A673 (cell line): ENCODE measurements around the gene NRXN3. TPM values are rescaled to one million over a fixed set of nuclear protein-coding genes. Genes with fewer than 3 reads are reported as not detected.

Source experiments
- BruUV-seq: library from RNA; stranded (reverse); fragments of 400-500 nt; replicated peaks from 2 replicates; lab custom pipeline; 2021; lab: Mats Ljungman, UMichigan
- CTCF ChIA-PET: fragments of 300-600 bp; sonication (Branson Sonifier 250); formaldehyde crosslinking; loops from one replicate; lab custom pipeline; 2022; ENCODE audit warnings: antibody characterized with exemption; lab: Charles Lee
- POLR2A ChIA-PET: fragments of 300-600 bp; sonication (Branson Sonifier 250); formaldehyde crosslinking; loops from one replicate; lab custom pipeline; 2022; ENCODE audit warnings: antibody characterized with exemption; ENCODE audit not compliant: low non-redundant PET; lab: Charles Lee
- DNase-seq: peaks from one replicate; pipeline ENCODE4 v3.0.0-alpha.2; 2015; ENCODE audit warnings: low spot score
- H3K27ac ChIP-seq: fragments of 200-600 bp; sonication (generic); 2 replicates; pipeline ENCODE4 v1.5.1; 2016; ENCODE audit warnings: mixed run types, low read depth, mild to moderate bottlenecking, mixed read lengths, antibody characterized with exemption, low read length; ENCODE audit not compliant: poor library complexity, severe bottlenecking
- H3K27me3 ChIP-seq: fragments of 200-600 bp; sonication (generic); replicated peaks from 2 replicates; pipeline ENCODE4 v1.6.1; 2017; ENCODE audit warnings: mixed run types, low read depth, mild to moderate bottlenecking, mixed read lengths, antibody characterized with exemption, low read length; ENCODE audit not compliant: insufficient read depth, poor library complexity
- H3K36me3 ChIP-seq: fragments of 200-600 bp; sonication (generic); 2 replicates; pipeline ENCODE4 v1.6.1; 2016; ENCODE audit warnings: mixed run types, mild to moderate bottlenecking, mixed read lengths, antibody characterized with exemption, low read length; ENCODE audit not compliant: insufficient read depth, poor library complexity, severe bottlenecking
- H3K4me1 ChIP-seq: fragments of 200-600 bp; sonication (generic); 2 replicates; pipeline ENCODE4 v1.6.1; 2017; ENCODE audit warnings: mixed run types, mild to moderate bottlenecking, mixed read lengths, antibody characterized with exemption, low read length; ENCODE audit not compliant: insufficient read depth, poor library complexity, severe bottlenecking
- H3K4me3 ChIP-seq: fragments of 200-600 bp; sonication (generic); 2 replicates; pipeline ENCODE4 v1.5.1; 2016; ENCODE audit warnings: low read depth, mixed run types, mild to moderate bottlenecking, mixed read lengths, low read length; ENCODE audit not compliant: poor library complexity, severe bottlenecking
- H3K9me3 ChIP-seq: fragments of 200-600 bp; sonication (generic); 2 replicates; pipeline ENCODE4 v1.6.1; 2016; ENCODE audit warnings: mixed run types, low read depth, mild to moderate bottlenecking, mixed read lengths, antibody characterized with exemption, low read length; ENCODE audit not compliant: poor library complexity, severe bottlenecking
- CTCF ChIP-seq: fragments of 300-800, 200-600 bp; sonication (generic); conservative IDR thresholded peaks from 2 replicates; pipeline ENCODE4 v1.5.1; 2017; ENCODE audit warnings: low read depth, mild to moderate bottlenecking, antibody characterized with exemption, low read length, moderate library complexity, mixed read lengths
- EZH2 ChIP-seq: fragments of 200-600 bp; sonication (generic); IDR thresholded peaks from 2 replicates; pipeline ENCODE4 v1.6.1; 2017; ENCODE audit warnings: borderline replicate concordance, low read depth, mild to moderate bottlenecking, mixed read lengths, antibody characterized with exemption, low read length; ENCODE audit not compliant: poor library complexity, severe bottlenecking
- intact Hi-C: fragments of 100-400 bp; cut with micrococcal nuclease; formaldehyde crosslinking; loops from one replicate; pipeline ENCODE4 v1.10.0; 2022; ENCODE audit not compliant: unreplicated experiment
- total RNA-seq: library from RNA; stranded (reverse); gene quantifications from 2 replicates; pipeline ENCODE4 v1.2.3, GENCODE V29; 2021

The NRXN3 gene
- total RNA-seq, 1 experiment from 2014 or later = 0.21 TPM

DNA sequence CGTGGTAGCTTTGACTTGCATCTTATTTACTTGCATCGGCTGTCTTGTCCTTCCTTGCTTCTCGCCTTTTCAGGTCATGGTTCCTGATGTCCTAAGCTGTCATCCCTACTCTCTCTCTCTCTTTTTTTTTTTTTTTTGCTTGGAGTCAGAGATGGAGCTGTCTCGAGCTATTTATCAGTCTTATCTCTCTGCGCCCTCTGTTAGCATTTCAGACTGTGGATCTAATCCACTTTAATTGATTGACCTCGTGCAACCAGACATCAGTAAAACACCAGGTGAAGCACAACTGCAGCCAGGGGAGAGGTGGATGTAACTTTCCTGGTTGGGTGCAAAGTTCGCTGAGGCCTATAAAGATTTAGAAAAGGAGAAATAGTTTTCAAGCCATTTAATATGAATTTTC is 1486.3 kb downstream of the NRXN3 start:
- POLR2A ChIA-PET = no interaction called here
- TF ChIP-seq EZH2 (no peak), CTCF (no peak)
- no peaks in the 10 kb centered on the region for H3K9me3 ChIP-seq
- CTCF ChIA-PET = no interaction called here
- no peak overlapping the region for H3K4me3 ChIP-seq
- H3K27me3 ChIP-seq = no peaks in the 10 kb centered on the region
- intact Hi-C loops = no loop called here
- no peak for DNase-seq
- BruUV-seq = no TSS peak
- no peaks in the 10 kb centered on the region for H3K36me3 ChIP-seq
- no peaks in the 10 kb centered on the region for H3K4me1 ChIP-seq
- H3K27ac ChIP-seq = no peak overlapping the region

GRCh38 chr14:79658221-79658620 is 1488.0 kb downstream of the NRXN3 start:
- H3K4me1 ChIP-seq = no peaks in the 10 kb centered on the region
- H3K4me3 ChIP-seq = no peak overlapping the region
- ChIA-PET POLR2A (no interaction called here), CTCF (no interaction called here)
- intact Hi-C loops = no loop called here
- H3K9me3 ChIP-seq = no peaks in the 10 kb centered on the region
- no peak for TF ChIP-seq CTCF
- no peak for TF ChIP-seq EZH2
- no peak overlapping the region for H3K27ac ChIP-seq
- BruUV-seq = no TSS peak
- H3K27me3 ChIP-seq = no peaks in the 10 kb centered on the region
- DNase-seq = no peak
- H3K36me3 ChIP-seq = no peaks in the 10 kb centered on the region

DNA sequence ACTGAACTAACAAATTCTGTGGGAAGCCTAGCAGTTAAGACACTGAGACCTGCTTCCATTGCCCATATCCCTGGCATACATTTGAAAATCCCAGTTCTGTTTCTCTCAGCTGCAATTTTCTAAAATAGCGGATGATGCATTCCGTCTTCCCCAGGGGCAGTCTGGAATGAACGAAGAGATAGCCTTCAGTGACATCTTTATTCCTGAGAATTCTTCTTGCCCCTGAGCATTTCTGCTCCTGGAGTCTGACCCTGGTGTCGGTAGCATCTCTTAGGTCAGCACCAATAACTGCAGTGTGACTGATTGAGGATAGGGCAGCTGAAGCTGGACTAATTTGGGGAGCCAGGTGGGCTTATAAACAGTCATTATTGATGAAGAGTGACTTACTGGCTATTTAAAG is 1488.6 kb downstream of the NRXN3 start:
- H3K36me3 ChIP-seq = no peaks in the 10 kb centered on the region
- no peaks in the 10 kb centered on the region for H3K27me3 ChIP-seq
- H3K27ac ChIP-seq = no peak overlapping the region
- TF ChIP-seq EZH2 (no peak), CTCF (no peak)
- H3K9me3 ChIP-seq = no peaks in the 10 kb centered on the region
- no peaks in the 10 kb centered on the region for H3K4me1 ChIP-seq
- no peak overlapping the region for H3K4me3 ChIP-seq
- ChIA-PET POLR2A (no interaction called here), CTCF (no interaction called here)
- DNase-seq = no peak
- intact Hi-C loops = no loop called here
- BruUV-seq = no TSS peak
